ENCODE data around the gene MAGEA9. TPM values are rescaled to one million over a fixed set of nuclear protein-coding genes. Genes with fewer than 3 reads are reported as not detected.
"Not testable (repeated sequence)": the region's sequence is repeated elsewhere in the genome, so short reads cannot be mapped to it uniquely, and the experiment has no call there.

Gene MAGEA9, protein sequence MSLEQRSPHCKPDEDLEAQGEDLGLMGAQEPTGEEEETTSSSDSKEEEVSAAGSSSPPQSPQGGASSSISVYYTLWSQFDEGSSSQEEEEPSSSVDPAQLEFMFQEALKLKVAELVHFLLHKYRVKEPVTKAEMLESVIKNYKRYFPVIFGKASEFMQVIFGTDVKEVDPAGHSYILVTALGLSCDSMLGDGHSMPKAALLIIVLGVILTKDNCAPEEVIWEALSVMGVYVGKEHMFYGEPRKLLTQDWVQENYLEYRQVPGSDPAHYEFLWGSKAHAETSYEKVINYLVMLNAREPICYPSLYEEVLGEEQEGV
- total RNA-seq = not detected in 2 replicates

GRCh38 chrX:149781727-149782126, at the start of gene MAGEA9:
Gene MAGEA9, plus strand, starts transcription at chrX:149781930. Its CDS starts 4,281 bp downstream, at chrX:149786211.
- DNase-seq (ENCODE audit: low read depth in 2 of 2) = not testable (repeated sequence)

DNA sequence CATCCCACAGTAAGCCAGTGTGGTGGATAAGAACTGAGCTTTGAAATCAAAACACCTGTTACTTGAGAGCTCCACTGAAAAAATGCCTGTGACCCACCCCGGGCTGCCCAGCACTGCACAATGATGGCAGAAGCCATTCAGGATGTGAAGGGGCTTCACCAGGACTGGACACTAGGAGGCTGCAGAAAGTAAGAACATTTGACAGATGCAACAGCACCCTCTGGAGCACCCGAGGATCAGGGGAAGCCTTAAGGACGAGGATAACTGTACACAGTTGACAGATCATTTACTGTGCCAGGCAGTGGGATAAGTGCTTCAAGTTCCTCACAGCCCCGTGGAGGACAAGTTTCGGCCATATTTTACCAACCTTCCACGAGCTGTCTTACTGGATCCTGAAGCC, 39.5 kb upstream of the MAGEA9 start:
- DNase-seq (ENCODE audit: low read depth in 2 of 2) = not testable (repeated sequence)

DNA sequence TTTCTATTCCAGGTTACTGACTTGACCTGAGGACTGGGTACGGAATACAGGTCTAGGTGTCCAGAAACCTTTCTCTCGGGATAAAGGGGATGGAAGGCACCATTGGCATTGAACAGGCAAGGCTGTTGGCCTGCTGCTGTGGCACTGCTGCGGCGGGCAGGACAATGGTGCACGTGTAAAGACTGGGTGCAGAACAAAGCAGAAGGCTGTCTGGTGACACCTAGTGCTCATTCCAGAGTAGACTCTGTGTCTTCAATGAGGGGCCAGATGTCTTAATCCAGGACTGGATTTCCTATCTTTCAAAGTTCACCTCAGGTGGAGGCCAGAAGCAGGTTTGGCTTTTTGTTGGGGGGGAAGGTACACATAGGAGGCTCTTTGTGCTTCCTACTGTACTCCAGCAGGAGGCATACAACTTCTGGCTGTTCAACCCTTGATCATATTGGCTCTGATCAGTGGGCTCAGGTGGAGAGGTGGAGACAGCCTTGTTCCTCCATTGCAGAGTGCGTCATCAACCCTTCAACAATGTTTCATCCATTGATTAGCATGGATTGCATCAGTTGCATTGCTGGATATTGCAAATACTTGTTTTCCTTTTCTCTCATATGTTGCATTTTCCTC, 35.2 kb upstream of the MAGEA9 start:
- not testable (repeated sequence) for DNase-seq (ENCODE audit: low read depth in 2 of 2)

- DNase-seq (ENCODE audit: low read depth in 2 of 2) = no peak
Observed at GRCh38 chrX:149757206-149758067, 24.3 kb upstream of the MAGEA9 start.

DNA sequence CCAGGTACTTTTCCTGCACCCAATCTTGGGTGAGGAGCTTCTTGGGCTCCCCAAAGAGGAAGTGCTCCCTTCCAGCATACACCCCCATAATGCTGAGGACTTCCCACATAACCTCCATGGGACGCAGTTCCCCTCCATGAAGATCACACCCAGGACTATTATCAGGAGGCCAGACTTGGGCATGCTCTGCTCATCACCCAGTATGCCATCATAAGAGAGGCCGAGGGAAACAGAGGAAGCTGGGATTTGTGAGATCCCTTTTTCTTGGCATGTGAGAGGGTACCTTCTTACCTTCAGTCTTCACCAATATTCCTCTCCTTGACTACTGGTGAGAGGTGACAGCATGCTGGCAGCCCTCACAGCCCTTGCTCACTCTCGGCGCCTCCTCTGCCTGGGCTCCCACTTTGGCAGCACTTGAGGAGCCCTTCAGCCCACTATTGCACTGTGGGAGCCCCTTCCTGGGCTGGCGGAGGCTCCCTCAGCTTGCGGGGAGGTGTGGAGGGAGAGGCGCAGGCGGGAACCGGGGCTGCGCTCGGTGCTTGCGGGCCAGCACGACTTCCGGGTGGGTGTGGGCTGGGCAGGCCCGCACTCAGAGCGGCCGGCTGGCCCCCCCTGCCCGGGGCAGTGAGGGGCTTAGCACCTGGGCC, 23.5 kb upstream of the MAGEA9 start:
- no peak for DNase-seq (ENCODE audit: low read depth in 2 of 2)

GRCh38 chrX:149758715-149759078, 23.0 kb upstream of the MAGEA9 start:
- not testable (repeated sequence) for DNase-seq (ENCODE audit: low read depth in 2 of 2)

- no peak for DNase-seq (ENCODE audit: low read depth in 2 of 2)
Observed at GRCh38 chrX:149759824-149760223, 21.9 kb upstream of the MAGEA9 start.

GRCh38 chrX:149760965-149761364, 20.8 kb upstream of the MAGEA9 start:
- DNase-seq (ENCODE audit: low read depth in 2 of 2) = no peak

DNA sequence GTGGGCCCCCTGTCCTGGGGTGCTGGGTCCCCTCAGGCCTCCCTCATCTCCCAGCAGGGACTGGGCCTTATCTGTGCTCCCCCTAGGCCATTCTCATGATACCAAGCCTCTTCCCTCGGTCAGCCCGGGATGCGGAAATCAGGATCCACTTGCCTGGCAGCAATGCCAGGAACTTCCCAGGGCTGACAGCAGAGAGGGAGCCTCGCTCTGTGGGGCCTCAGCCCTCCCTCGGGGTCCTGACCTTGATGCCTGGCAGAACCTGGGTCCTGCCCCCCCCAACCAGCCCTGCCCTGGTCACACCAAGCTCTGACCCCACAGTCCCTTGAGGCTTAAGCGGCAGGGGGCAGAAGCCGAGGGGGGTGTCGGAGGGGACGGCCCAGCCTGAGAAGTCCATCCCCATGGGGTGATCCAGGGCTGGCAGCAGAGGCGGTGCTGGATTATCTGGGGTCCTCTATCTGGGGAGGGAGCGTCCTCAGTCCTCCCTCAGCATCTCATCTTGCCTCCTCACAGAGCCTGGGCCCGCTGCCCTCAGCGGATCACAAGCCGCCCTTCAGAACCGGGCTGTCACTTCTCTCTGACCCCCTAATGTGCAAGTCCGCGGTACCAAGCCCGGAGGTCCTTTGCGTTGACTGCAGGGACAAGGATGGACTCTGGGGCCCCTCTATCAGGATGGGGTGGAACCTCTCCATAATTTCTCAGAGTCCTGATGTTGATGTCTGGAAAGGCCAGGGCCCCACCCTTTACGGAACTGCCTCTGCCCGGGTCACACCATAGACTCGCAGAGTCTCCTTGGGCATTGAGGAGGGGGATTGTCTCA, 19.7 kb upstream of the MAGEA9 start:
- not testable (repeated sequence) for DNase-seq (ENCODE audit: low read depth in 2 of 2)

DNA sequence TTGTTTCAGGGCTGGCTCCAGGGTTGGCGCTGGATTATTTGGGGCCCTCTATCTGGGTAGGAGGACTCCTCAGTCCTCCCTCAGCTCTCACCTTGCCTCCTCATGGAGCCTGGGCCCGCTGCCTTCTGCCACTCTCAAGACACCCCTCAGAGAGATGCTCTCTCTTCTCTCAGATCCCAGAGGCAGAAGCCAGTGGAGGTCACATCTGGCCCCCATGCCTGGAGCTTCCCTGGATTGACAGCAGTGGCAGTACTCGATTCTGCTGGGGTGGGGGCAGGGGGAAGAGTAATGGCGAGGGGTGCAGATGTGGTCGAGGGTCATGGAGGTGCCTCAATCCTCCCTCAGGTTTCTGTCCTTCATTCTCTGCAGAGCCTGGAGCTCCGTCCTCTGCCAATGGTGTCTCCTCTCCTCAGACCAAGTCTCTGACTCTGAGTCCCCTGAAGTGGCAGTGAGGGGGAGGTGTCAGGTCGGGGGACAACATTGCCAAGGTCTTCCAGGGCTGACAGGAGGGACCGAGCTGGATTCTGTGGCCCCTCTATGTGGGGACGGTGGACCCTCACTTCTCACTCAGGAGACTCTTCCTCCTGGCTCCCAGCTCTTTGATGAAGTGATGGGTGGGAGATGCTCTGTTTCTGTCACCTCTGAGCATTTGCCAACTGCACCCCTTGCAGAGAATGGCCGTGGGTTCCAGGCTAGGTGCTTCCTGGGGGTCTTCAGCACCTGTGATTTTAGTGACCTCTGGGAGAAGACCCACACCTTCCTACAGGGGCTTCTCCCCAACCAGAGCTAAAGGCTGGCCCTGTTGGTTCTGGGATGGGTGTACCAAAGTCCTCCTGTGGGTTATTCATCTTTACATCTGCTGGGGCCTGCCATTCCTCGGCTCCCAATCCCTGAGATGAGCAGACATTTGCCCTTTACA, 18.8 kb upstream of the MAGEA9 start:
- no peak for DNase-seq (ENCODE audit: low read depth in 2 of 2)

GRCh38 chrX:149770344-149770743, 11.4 kb upstream of the MAGEA9 start:
- DNase-seq (ENCODE audit: low read depth in 2 of 2) = not testable (repeated sequence)

GRCh38 chrX:149773026-149773425, 8.7 kb upstream of the MAGEA9 start:
- not testable (repeated sequence) for DNase-seq (ENCODE audit: low read depth in 2 of 2)

DNA sequence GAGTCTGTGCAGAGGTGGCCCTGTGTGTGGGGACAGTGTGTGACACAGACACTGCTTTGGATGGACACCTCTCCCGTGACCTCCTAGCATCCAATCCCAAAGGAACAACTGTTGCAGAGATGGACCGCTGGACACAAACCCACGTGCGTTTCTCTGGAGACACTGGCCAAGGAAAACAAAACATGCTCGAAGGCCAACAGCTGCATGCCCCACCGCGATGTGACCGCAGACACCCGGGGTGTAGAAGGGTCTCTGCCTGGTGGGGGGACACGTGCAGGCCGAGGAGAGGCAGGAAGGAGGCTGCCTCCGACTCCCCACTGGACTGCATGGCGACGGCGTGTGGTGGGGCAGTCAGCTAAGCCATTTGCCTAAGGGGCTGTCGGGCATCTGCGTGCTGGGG, 8.0 kb upstream of the MAGEA9 start, which contains the start of gene HSFX1:
Gene HSFX1, plus strand, starts transcription at position 301 of the 400 bp plus-strand sequence. CDS start 614 bp downstream, outside the sequence.
- DNase-seq (ENCODE audit: low read depth in 2 of 2) = not testable (repeated sequence)

DNA sequence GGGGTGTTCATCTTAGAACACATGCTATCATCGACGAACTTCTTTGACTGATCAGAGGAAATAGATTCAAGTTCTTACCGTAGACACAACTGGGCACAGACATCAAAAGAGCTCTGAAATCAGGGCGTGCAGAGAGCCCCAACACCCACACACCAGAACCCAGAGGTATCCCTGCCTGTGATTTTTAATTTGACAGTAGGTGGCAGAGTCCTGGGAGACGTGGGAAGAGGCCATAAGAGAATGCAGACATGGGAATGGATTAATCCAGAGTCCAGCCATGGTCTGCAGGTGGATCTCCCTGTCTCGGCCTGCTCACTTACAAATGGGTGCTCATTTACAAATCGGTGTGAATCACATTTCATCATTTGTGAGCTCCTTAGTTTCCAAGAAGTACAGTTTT, 3.7 kb upstream of the MAGEA9 start:
- DNase-seq (ENCODE audit: low read depth in 2 of 2) = not testable (repeated sequence)

- DNase-seq (ENCODE audit: low read depth in 2 of 2) = not testable (repeated sequence)
Observed at GRCh38 chrX:149795531-149795930, 13.8 kb downstream of the MAGEA9 start.

DNA sequence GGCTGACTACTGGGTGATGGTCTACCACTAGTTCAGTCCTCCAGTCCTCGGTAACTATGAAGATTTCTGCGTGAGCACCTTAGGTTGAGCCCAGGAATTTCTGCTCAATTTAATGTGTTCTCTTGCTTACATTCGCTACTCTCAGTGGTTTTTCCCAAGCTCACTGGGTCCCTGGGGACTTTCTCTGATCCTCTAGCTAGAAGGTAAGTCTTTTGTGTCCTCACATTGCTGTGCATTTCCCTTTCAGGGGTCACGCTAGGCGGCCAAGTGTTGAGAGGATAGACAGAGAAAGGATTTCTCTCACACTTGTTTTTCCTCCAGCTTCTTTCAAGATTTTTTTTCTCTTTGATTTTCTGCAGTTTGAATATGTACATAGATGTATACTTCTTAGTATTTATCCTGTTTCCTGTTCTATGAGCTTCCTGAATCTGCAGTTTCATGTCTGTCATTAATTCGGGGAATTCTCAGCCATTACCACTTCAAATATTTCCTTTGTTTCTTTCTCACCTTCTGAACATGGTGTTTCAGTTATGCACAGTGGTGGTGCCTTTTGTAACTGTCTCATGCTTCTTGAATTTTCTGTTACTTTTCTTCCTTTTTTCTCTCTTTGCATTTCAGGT, 17.5 kb downstream of the MAGEA9 start:
- no peak for DNase-seq (ENCODE audit: low read depth in 2 of 2)

DNA sequence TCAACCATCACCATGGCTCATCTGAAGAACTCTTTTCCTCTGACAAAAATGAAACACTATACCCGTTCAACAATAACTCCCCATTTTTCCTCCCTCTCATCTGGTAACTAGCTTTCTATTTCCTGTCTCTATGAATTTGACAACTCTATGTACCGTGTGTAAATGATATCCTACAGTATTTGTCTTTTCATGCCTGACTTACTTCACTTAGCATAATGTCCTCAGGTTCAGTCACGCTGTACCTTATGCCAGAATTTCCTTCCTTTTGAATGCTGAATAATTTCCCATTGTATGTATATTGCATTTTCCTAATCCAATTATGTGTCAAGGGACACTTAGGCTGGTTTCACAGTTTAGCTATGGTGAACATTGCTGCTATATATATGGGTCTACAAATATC, 18.2 kb downstream of the MAGEA9 start:
- DNase-seq (ENCODE audit: low read depth in 2 of 2) = no peak

GRCh38 chrX:149803458-149804062, 21.8 kb downstream of the MAGEA9 start:
- DNase-seq (ENCODE audit: low read depth in 2 of 2) = no peak

DNA sequence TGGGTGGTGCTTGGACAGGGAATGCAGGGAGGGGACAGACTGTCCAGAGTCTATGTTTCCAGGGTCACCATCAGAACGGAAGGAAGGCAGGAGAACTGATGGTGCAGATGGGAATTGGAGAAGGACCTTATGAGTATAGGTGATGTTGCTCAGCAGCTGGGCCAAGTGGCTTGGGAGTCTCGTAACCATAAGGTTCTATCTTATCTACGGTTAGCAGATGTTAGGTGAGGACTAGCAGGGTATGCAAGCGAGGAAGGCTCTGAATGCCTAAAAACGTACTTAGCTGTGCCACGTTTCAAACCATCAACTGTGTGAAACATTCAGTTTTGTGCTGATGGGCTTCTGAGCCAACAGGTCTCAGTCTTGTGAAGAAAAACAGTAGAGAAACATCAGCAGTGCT, 22.4 kb downstream of the MAGEA9 start:
- DNase-seq (ENCODE audit: low read depth in 2 of 2) = no peak
